Vagina (tissue), 2 donors: ENCODE measurements around the gene CARD9. TPM values are rescaled to one million over a fixed set of nuclear protein-coding genes. Genes with fewer than 3 reads are reported as not detected.

Experiments used
- DNase-seq, 2 donors: peaks; one replicate each; pipeline ENCODE4 v3.0.0-alpha.2; 2017; ENCODE audit errors: extremely low spot score in 2 of 2
- H3K27ac ChIP-seq: fragments of 200-600 bp; sonication (generic); one replicate; pipeline ENCODE4 v1.5.1; 2019
- H3K27me3 ChIP-seq: fragments of 200-600 bp; sonication (generic); one replicate; pipeline ENCODE4 v1.5.1; 2019
- H3K36me3 ChIP-seq, 2 donors: fragments of 200-600 bp; sonication (generic); one replicate each; pipeline ENCODE4 v1.5.1; 2017 to 2019
- H3K4me1 ChIP-seq: fragments of 200-600 bp; sonication (generic); one replicate; pipeline ENCODE4 v1.5.1; 2019
- H3K4me3 ChIP-seq, 2 donors: fragments of 200-600 bp; sonication (generic); 1 replicate in 1 of 2; 2 replicates in 1 of 2; pipeline ENCODE4 v1.5.1; 2016 to 2019
- H3K9me3 ChIP-seq: fragments of 200-600 bp; sonication (generic); one replicate; pipeline ENCODE4 v1.5.1; 2019
- CTCF ChIP-seq, 3 experiments: fragments of 450-650 bp in 2 of 3; fragments of 200-600 bp in 1 of 3; sonication (generic) in 1 of 3; IDR thresholded peaks; one replicate each; pipeline ENCODE4 v1.5.1; 2017 to 2019; ENCODE audit warnings: antibody characterized with exemption in 3 of 3, mild to moderate bottlenecking in 2 of 3, moderate library complexity in 2 of 3
- POLR2A ChIP-seq, 2 donors: fragments of 450-650 bp; IDR thresholded peaks; one replicate each; pipeline ENCODE4 v1.6.1; 2017; ENCODE audit warnings: antibody characterized with exemption in 2 of 2, mild to moderate bottlenecking in 2 of 2, moderate library complexity in 2 of 2
- POLR2AphosphoS5 ChIP-seq, 2 donors: sonication (generic); formaldehyde crosslinking; IDR thresholded peaks; one replicate each; pipeline ENCODE4 v1.9.0; 2017; ENCODE audit warnings: antibody characterized with exemption in 2 of 2, mild to moderate bottlenecking in 2 of 2, low read depth in 1 of 2; ENCODE audit not compliant: insufficient read depth in 1 of 2
- intact Hi-C: fragments of 100-400 bp; cut with DNase I; formaldehyde crosslinking; loops from one replicate; pipeline ENCODE4 v1.15.1; 2023
- total RNA-seq: library from RNA; depleted of rRNA; stranded (reverse); fragments of >200 nt; gene quantifications from one replicate; pipeline ENCODE4 v1.2.3, GENCODE V29; 2016

The CARD9 gene
- total RNA-seq, 1 donor from 2014 or later, result 16.9 TPM

GRCh38 chr9:136368190-136368589 is 5.3 kb downstream of the CARD9 start:
- Histone ChIP-seq H3K4me3 (no peak overlapping the region), H3K36me3 (no peaks in the 10 kb centered on the region), H3K27ac (no peak overlapping the region), H3K4me1 (peaks cover 30% of the 10 kb centered on the region), H3K27me3 (no peaks in the 10 kb centered on the region), H3K9me3 (no peaks in the 10 kb centered on the region)
- DNase-seq, result no peak
- intact Hi-C loops, result loop anchor here (5.0 to 10.0 kb wide), 2 partner anchors 53 to 166 kb away; no protein-coding TSS in a partner anchor
- TF ChIP-seq CTCF (IDR thresholded peaks at IDR 0.05) (no peak), POLR2A (IDR thresholded peaks at IDR 0.05) (no peak), POLR2AphosphoS5 (IDR thresholded peaks at IDR 0.05; ENCODE audit: insufficient read depth in 1 of 2, low read depth in 1 of 2) (no peak)

GRCh38 chr9:136367296-136368145 is 5.9 kb downstream of the CARD9 start:
- no peak for TF ChIP-seq CTCF (IDR thresholded peaks at IDR 0.05)
- TF ChIP-seq POLR2A (IDR thresholded peaks at IDR 0.05), result no peak
- TF ChIP-seq POLR2AphosphoS5 (IDR thresholded peaks at IDR 0.05; ENCODE audit: insufficient read depth in 1 of 2, low read depth in 1 of 2), result no peak
- no peak overlapping the region for H3K27ac ChIP-seq
- no peak for DNase-seq
- intact Hi-C loops, result loop anchor here (5.0 to 10.0 kb wide), 2 partner anchors 53 to 165 kb away; no protein-coding TSS in a partner anchor
- H3K27me3 ChIP-seq, result no peaks in the 10 kb centered on the region
- H3K9me3 ChIP-seq, result no peaks in the 10 kb centered on the region
- H3K36me3 ChIP-seq, result no peaks in the 10 kb centered on the region
- H3K4me3 ChIP-seq, result no peak overlapping the region
- peaks cover 28% of the 10 kb centered on the region for H3K4me1 ChIP-seq

- H3K9me3 ChIP-seq, result no peaks in the 10 kb centered on the region
- H3K27me3 ChIP-seq, result no peaks in the 10 kb centered on the region
- H3K27ac ChIP-seq, result no peak overlapping the region
- peaks cover 28% of the 10 kb centered on the region for H3K4me1 ChIP-seq
- H3K4me3 ChIP-seq, result no peak overlapping the region
- TF ChIP-seq POLR2AphosphoS5 (IDR thresholded peaks at IDR 0.05; ENCODE audit: insufficient read depth in 1 of 2, low read depth in 1 of 2) (no peak), CTCF (IDR thresholded peaks at IDR 0.05) (no peak), POLR2A (IDR thresholded peaks at IDR 0.05) (no peak)
- intact Hi-C loops, result loop anchor here (5.0 to 10.0 kb wide), 2 partner anchors 52 to 165 kb away; no protein-coding TSS in a partner anchor
- H3K36me3 ChIP-seq, result no peaks in the 10 kb centered on the region
- no peak for DNase-seq
Measured at GRCh38 chr9:136366826-136367225, 6.6 kb downstream of the CARD9 start.

- Histone ChIP-seq H3K36me3 (no peaks in the 10 kb centered on the region), H3K4me3 (no peak overlapping the region), H3K4me1 (peaks cover 37% of the 10 kb centered on the region), H3K27ac (no peak overlapping the region), H3K27me3 (no peaks in the 10 kb centered on the region), H3K9me3 (no peaks in the 10 kb centered on the region)
- TF ChIP-seq POLR2A (IDR thresholded peaks at IDR 0.05) (no peak), POLR2AphosphoS5 (IDR thresholded peaks at IDR 0.05; ENCODE audit: insufficient read depth in 1 of 2, low read depth in 1 of 2) (no peak), CTCF (IDR thresholded peaks at IDR 0.05) (no peak)
- intact Hi-C loops, result loop anchor here (5.0 to 10.0 kb wide), 2 partner anchors 51 to 163 kb away; no protein-coding TSS in a partner anchor
- DNase-seq, result no peak
Measured at GRCh38 chr9:136365775-136366222, 7.7 kb downstream of the CARD9 start.
